ENCODE data around the gene NKD2. TPM values are rescaled to one million over a fixed set of nuclear protein-coding genes. Genes with fewer than 3 reads are reported as not detected.

NKD2 gene
- total RNA-seq, 4 donors from 2014 or later, result 0.78 to 3.2 (median 1.6) TPM

- Histone ChIP-seq H3K27me3 (no peaks in the 10 kb centered on the region), H3K36me3 (peaks cover 46 to 50% of the 10 kb centered on the region in 2 donors), H3K4me3 (replicated peaks in 1 of 3) (no peak overlapping the region), H3K27ac (no peak overlapping the region), H3K4me1 (no peaks in the 10 kb centered on the region), H3K9me3 (no peaks in the 10 kb centered on the region)
- 93 to 95% methylated on average over 20 to 22 of the region's 39 CpGs for WGBS, 2 donors
- DNase-seq, result no peak
- intact Hi-C loops (cut with DNase I), result no loop called here
- TF ChIP-seq, protein P1, sequence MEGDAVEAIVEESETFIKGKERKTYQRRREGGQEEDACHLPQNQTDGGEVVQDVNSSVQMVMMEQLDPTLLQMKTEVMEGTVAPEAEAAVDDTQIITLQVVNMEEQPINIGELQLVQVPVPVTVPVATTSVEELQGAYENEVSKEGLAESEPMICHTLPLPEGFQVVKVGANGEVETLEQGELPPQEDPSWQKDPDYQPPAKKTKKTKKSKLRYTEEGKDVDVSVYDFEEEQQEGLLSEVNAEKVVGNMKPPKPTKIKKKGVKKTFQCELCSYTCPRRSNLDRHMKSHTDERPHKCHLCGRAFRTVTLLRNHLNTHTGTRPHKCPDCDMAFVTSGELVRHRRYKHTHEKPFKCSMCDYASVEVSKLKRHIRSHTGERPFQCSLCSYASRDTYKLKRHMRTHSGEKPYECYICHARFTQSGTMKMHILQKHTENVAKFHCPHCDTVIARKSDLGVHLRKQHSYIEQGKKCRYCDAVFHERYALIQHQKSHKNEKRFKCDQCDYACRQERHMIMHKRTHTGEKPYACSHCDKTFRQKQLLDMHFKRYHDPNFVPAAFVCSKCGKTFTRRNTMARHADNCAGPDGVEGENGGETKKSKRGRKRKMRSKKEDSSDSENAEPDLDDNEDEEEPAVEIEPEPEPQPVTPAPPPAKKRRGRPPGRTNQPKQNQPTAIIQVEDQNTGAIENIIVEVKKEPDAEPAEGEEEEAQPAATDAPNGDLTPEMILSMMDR (IDR thresholded peaks at IDR 0.05), result no peak
- TF ChIP-seq POLR2A (IDR thresholded peaks at IDR 0.05), result no peak
Observed at GRCh38 chr5:1055896-1056610, 47.5 kb downstream of the NKD2 start.

- intact Hi-C loops (cut with DNase I), result no loop called here
Observed at GRCh38 chr5:1056611-1057484, 48.2 kb downstream of the NKD2 start.

DNA sequence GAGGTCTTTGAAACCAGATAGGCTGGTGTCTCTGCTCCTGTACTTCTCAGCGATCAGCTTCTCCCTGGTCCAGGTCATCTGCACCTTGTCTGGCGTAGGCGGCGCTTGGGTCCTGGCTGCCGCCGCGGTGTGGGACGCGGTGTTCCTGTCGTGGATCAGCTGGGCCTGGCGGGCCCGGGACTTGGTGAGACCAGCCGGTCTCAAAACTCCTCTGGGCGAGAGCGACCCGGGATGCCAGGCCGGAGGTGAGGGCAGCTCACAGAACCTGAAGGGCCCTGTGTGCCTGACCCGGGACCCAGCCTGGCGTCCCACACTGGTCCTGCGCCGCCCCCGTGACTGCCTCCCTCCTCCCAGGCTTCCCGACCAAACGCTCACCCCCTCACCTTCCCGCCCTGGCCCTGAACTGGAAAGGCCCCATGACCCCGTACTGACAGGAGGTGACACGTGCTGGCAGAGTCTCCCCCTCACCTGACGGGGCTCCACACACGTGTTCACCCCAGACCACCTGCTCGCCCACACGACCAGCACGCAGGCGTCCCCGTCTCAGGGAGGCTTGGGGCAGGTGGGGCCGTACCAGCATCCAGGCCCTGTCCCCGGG lies 49.0 kb downstream of the NKD2 start:
- Histone ChIP-seq H3K9me3 (no peaks in the 10 kb centered on the region), H3K4me1 (no peaks in the 10 kb centered on the region), H3K27ac (no peak overlapping the region), H3K27me3 (no peaks in the 10 kb centered on the region), H3K4me3 (replicated peaks in 1 of 3) (no peak overlapping the region), H3K36me3 (peaks cover 37 to 41% of the 10 kb centered on the region in 2 donors)
- intact Hi-C loops (cut with DNase I), result no loop called here
- WGBS, 2 donors, result 84% methylated on average over 21 to 23 of the region's 36 CpGs
- no peak for TF ChIP-seq POLR2A (IDR thresholded peaks at IDR 0.05)
- TF ChIP-seq, protein P1 (IDR thresholded peaks at IDR 0.05), result no peak
- no peak for DNase-seq

More at GRCh38 chr5:1056611-1057484, 48.2 kb downstream of the NKD2 start:
- no peaks in the 10 kb centered on the region for H3K27me3 ChIP-seq
- peaks cover 40 to 43% of the 10 kb centered on the region in 2 donors for H3K36me3 ChIP-seq
- no peak overlapping the region for H3K27ac ChIP-seq
- H3K4me3 ChIP-seq (replicated peaks in 1 of 3), result no peak overlapping the region
- no peaks in the 10 kb centered on the region for H3K4me1 ChIP-seq
- no peaks in the 10 kb centered on the region for H3K9me3 ChIP-seq
- 96 to 99% methylated on average over 15 to 17 of the region's 27 CpGs for WGBS, 2 donors
- DNase-seq, result no peak
- TF ChIP-seq, protein P1 (IDR thresholded peaks at IDR 0.05), result no peak
- no peak for TF ChIP-seq POLR2A (IDR thresholded peaks at IDR 0.05)

GRCh38 chr5:1058083-1058945 lies 49.7 kb downstream of the NKD2 start:
- intact Hi-C loops (cut with DNase I), result no loop called here
- Histone ChIP-seq H3K36me3 (peaks cover 44 to 48% of the 10 kb centered on the region in 2 donors), H3K27me3 (no peaks in the 10 kb centered on the region), H3K4me1 (no peaks in the 10 kb centered on the region), H3K27ac (no peak overlapping the region), H3K9me3 (no peaks in the 10 kb centered on the region), H3K4me3 (replicated peaks in 1 of 3) (no peak overlapping the region)
- TF ChIP-seq POLR2A (IDR thresholded peaks at IDR 0.05), result no peak
- TF ChIP-seq, protein P1 (IDR thresholded peaks at IDR 0.05), result no peak
- 92 to 93% methylated on average over 22 to 31 of the region's 36 CpGs for WGBS, 2 donors
- DNase-seq, result no peak
